Erythroblast (primary cell): Measurements from ENCODE around the gene KLC1.
A peak's percentile ranks its signal among the peaks of the same experiment; 100 is the strongest.
"Not testable (repeated sequence)": the region's sequence is repeated elsewhere in the genome, so short reads cannot be mapped to it uniquely, and the experiment has no call there.

Source experiments
- DNase-seq, 2 experiments: peaks; one replicate each; lab custom pipeline; 2025; lab: John Stamatoyannopoulos, UW
- GATA1 ChIP-seq: IDR thresholded peaks from 2 replicates; pipeline ENCODE4 v1.6.1; 2011; ENCODE audit warnings: low read depth, mild to moderate bottlenecking, control low read depth, low read length, moderate library complexity
- POLR2A ChIP-seq: IDR thresholded peaks from 2 replicates; pipeline ENCODE4 v1.6.1; 2011; ENCODE audit warnings: mild to moderate bottlenecking, low read length

KLC1 gene

DNA sequence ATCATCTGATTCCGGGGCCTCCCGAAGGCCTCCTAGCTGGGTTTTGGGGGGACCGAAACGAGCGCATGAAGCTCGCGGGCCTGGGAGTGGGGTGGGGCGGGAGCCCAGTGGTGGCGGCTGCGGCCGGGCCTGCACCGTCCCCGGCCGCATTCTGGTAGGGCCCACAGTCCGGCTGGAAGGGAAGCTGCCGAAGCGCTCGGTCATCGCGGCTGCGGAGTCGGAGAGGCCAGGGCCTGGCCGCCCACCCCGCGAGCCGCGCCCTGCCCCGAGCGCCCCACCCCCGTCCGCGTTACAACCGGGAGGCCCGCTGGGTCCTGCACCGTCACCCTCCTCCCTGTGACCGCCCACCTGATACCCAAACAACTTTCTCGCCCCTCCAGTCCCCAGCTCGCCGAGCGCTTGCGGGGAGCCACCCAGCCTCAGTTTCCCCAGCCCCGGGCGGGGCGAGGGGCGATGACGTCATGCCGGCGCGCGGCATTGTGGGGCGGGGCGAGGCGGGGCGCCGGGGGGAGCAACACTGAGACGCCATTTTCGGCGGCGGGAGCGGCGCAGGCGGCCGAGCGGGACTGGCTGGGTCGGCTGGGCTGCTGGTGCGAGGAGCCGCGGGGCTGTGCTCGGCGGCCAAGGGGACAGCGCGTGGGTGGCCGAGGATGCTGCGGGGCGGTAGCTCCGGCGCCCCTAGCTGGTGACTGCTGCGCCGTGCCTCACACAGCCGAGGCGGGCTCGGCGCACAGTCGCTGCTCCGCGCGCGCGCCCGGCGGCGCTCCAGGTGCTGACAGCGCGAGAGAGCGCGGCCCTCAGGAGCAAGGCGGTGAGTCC, at the start of gene KLC1:
TSS of gene KLC1 (plus strand) at position 528 of the 819 bp plus-strand sequence. CDS start 25,354 bp downstream, outside the sequence.
- DNase-seq = peak; percentile 86 to 92
- TF ChIP-seq GATA1 = no peak
- peak; percentile 71 for TF ChIP-seq POLR2A

GRCh38 chr14:103581206-103581605, 47.8 kb upstream of the KLC1 start:
- TF ChIP-seq POLR2A = no peak
- TF ChIP-seq GATA1 = no peak
- DNase-seq = no peak

DNA sequence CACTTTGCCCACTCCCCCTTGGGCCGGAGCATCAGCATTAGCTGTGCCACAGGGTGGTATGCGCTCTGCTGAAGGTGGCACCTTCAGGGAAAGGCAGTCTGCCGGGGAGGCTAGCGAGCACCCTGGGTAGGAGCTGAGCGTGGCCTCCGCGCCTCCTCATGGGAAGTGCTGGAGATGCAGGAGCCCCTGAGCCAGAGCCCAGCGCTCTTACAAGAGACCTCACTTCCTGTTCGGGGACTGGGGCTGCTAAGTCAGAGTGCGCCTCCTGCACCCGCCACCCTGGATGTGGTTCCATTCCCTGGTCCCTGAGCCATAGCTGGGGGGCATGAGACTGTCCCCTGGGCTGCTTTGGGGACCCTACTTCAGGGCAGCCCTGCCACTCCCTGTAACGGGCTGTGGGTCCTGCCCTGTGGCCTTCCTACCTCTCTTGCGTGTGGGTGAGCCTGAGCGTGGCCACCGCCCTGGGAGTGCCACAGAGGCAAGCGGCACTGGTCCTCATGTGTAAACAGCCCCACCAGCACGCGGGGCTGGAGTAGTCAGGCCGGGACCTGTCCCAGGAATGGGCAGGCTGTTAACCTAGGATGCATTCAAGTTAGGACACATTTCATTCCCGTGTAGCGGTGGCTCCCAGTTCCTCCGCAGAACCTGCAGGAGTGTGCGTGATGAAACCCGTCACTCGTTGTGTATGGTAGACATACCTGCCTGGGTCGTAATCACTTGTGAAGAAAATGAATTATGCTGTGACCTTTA, 46.9 kb upstream of the KLC1 start:
- no peak for DNase-seq
- TF ChIP-seq POLR2A (no peak), GATA1 (no peak)

- no peak for DNase-seq
- TF ChIP-seq GATA1 = no peak
- no peak for TF ChIP-seq POLR2A
Observed at GRCh38 chr14:103584326-103584915, 44.6 kb upstream of the KLC1 start.

DNA sequence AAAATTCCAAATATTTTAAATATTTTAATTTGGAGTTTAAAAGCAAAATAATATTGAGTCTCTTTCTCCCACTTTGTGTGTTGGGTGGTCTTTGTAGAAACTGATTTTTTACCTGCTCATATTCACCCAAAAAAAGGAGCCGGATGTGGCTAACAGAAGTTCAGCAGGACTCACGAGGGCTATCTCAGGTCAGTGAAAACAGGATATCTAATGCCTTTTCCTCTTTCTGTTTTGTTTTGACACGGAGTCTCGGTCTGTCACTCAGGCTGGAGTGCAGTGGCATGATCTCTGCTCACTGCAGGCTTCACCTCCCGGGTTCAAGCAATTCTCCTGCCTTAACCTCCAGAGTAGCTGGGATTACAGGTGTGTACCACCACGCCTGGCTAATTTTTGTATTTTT, 35.4 kb upstream of the KLC1 start:
- TF ChIP-seq POLR2A (no peak), GATA1 (no peak)
- no peak for DNase-seq

GRCh38 chr14:103594265-103594664, 34.7 kb upstream of the KLC1 start:
- no peak for TF ChIP-seq GATA1
- no peak for TF ChIP-seq POLR2A
- no peak for DNase-seq

GRCh38 chr14:103597623-103598377, 31.2 kb upstream of the KLC1 start:
- no peak for DNase-seq
- TF ChIP-seq POLR2A (no peak), GATA1 (no peak)

DNA sequence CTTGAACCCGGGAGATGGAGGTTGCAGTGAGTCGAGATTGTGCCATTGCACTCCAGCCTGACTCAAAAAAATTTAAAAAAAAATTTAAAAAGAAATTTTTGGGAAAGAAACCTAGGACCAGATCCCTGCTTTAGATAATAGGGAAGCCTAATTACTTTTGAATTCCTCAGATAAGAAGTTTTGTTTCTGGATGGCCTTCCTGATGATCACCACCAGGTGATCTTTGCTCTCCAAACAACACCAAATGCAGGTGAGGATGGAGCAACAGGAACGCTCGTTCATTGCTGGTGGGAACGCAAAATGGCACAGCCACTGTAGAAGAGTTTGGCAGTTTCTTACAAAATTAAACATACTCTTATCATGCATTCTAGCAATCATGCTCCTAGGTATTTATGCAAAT, 28.5 kb upstream of the KLC1 start:
- TF ChIP-seq GATA1 (no peak), POLR2A (no peak)
- no peak for DNase-seq

GRCh38 chr14:103604620-103605019, 24.4 kb upstream of the KLC1 start:
- TF ChIP-seq POLR2A (no peak), GATA1 (no peak)
- DNase-seq = no peak

GRCh38 chr14:103606963-103607668, 21.9 kb upstream of the KLC1 start:
- TF ChIP-seq POLR2A (no peak), GATA1 (no peak)
- DNase-seq = peak; percentile 35 to 41

- TF ChIP-seq POLR2A (no peak), GATA1 (no peak)
- DNase-seq = no peak
Observed at GRCh38 chr14:103607822-103608221, 21.2 kb upstream of the KLC1 start.

DNA sequence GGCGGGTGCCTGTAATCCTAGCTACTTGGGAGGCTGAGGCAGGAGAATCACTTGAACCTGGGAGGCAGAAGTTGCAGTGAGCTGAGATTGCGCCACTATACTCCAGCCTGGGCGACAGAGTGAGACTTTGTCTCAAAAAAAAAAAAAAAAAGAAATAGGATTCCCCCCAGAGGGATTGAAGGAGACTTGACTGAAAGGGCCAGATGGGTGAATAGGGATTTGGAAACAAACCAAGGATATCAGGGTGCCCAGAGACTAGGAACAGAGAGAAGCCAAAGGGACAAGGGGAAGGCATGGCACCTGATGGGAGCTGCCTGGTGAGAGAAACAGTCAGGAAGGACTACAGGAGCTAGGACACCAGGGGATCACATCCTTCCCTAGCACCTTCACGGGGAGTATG, 19.9 kb upstream of the KLC1 start:
- not testable (repeated sequence) for DNase-seq

- TF ChIP-seq GATA1 = no peak
- no peak for DNase-seq
Observed at GRCh38 chr14:103611215-103611614, 17.8 kb upstream of the KLC1 start.
